SKM-1 treated with dmso at 0.1 percent for 144 hours (cell line): ENCODE data around the gene UBD.
A peak's percentile ranks its signal among the peaks of the same experiment; 100 is the strongest.

ENCODE experiments used
- DNase-seq: peaks from one replicate; lab custom pipeline; 2025; ENCODE audit not compliant: unreplicated experiment; lab: John Stamatoyannopoulos, UW

Gene UBD

DNA sequence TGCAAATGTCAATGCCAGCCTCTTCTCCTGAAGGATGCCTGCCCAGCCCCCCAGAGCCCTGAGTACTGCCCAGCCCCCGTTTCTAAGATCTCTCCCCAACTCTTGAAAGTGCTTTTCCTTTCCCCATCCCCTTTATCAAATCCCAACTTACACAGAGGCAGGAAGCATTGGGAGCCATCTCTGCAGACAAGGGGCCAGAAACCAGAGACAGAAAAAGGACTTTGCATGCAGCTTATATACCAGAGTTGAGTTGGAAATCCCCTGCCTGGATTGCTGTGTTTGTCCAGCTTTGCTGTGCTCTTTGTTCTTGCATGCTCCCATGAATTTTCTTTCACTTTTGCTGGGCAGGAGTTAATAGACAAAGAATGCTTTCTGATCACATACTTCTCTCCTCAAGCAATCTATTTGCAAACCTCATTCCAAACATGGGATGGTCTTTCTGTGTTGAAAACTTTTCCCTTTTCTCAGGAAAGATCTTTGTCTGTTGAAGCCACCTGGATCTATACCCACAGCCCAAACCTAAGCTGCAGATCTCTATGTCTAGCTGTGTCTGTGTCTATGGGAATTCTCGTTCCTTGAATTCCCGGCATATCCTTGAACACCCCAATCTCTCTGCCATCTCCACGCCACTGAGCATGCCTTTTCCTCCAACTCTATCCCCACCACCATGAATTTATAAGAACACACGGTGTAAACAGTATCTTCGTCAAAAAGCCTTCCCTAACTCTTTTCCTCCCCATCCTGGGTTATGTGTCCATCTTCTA lies at the start of gene UBD:
TSS of gene UBD (minus strand) at position 209 of the 764 bp plus-strand sequence. CDS start at position 178, 31 bp downstream.
- no peak for DNase-seq

DNA sequence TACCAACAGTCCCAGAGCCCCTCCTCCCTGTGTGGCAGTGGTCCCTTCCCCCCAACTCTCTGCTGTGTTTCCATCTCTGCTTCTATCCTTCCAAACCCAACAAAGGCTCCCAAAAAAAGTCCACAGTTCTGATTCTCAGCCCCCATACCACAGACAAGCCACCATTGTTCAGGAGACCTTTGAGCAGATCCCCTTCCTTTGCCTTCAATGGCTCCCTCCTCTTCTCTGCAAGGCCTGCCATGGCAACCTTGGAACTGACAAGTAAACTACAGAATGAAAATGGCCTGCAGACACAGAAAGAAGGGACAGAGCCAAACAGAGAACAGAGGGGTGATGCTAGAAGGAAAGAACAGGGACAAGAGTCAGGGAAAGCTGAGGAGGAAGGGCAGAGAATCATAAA lies 48.6 kb upstream of the UBD start:
- DNase-seq, result no peak

DNA sequence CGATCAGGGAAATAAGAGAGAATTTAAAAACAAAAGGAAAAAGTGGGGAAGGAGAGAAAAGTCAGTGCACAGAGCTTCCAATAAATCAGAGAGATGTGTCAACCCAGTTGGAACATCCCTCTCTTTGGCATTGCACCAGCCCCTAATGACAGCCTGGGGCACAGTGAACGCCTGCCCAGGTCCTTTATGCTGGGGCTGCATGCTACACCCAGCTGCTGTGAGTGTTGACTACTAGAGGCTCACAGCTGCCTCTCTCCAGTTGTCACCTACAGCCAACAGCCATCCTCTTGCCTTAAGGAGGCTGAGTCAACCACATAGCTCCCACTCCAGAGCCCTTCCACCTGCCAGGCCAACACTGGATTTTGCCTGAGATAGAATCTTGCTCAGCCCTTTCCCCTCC lies 44.4 kb upstream of the UBD start:
- DNase-seq, result no peak

DNA sequence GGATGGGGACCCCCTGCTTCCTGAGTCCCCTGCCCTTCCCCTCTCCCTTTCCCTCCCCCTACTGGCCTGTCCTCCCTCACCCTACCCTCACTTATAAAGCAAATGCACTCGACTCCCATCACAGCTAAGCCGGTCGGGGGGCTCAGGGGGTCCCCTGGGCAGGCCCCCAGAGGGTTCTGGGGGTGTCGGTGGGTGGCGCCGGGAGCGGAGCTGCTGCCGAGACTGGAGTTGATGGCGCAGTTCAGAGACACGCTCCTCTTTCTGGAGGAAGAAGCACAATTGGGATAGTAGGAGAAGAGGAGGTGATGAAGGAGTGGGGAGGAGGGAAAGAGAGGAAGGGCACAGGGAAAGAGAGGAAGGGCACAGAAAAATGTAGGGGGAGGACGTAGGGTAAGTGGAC lies 43.9 kb upstream of the UBD start:
- no peak for DNase-seq

DNA sequence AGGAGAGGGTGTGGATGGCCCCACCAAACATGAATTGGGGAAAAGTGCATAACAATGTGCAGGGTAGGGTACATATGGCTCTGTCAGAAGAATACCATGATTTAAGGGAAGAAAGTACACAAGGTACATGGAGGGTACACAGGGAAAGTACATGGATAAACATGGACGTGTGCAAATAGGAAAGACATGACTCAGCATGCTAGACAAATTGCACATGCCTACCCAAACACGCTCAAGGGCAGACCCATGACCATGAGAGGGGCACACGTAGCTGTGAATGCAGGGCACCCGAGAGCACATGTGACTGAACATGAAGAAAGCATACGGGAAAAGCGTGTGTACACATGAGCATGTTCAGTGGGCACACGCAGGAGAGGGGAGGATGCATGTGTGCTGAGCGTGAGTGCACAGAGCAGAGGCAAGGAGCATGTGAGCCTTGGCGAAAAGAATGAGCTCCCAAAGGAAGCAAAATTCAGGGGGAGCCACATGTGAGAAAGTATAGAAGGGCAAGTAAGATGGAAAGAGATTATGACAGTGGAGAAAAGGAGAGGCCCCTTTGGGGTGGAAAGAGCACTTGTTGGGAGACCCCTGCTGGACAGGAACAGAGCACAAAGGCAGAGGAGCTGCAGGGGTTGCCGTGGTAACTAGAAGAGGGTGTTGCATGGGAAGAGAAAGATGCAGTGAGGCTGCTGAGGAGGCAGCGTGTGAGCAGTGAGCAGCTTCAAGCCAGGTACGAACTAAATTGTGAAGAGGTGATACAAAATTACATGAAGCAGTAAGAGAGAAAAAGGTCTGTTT lies 43.2 kb upstream of the UBD start:
- DNase-seq, result peak; percentile 28

DNA sequence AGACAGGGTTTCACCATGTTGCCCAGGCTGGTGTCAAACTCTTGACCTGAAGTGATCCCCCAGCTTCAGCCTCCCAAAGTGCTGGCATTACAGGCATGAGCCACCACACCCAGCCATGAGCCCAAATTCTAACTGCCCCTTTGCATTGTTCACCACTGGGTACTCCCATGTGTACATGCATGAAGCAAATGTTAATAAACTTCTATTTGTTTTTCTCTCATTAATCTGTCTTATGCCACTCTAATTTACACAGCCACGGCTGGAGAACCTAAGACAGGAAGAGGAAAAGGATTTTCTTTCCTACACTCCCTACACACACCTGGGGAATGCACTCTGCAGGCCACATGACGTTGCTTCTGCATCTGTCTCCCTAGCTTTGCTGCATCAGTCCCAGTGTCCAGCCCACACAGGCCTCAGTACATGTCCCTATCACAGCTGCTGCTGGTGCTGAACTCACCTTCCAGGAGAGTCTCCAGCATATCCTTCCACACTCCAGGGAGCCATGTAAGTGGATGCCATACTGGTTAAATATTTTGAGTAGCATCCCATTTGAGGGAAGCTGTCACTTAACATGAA lies 38.7 kb upstream of the UBD start:
- DNase-seq, result no peak

DNA sequence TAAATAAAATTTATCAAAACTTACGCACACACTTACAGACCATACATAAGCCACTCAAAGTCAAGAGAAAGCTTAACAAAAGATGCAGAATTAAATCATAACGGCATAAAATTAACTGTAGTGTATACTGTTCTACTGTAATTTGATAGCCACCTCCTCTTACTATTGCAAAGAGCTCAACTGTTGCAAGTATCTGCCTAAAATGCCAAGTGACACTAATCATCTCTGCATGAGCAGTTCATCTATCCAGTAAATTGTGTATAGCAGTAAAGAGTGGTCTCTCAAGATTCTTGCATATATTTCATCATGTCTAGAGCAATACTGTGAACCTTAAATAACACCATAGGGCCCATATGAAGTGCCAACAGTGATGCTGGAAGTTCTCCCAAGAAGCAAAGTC lies 37.7 kb upstream of the UBD start:
- no peak for DNase-seq

DNA sequence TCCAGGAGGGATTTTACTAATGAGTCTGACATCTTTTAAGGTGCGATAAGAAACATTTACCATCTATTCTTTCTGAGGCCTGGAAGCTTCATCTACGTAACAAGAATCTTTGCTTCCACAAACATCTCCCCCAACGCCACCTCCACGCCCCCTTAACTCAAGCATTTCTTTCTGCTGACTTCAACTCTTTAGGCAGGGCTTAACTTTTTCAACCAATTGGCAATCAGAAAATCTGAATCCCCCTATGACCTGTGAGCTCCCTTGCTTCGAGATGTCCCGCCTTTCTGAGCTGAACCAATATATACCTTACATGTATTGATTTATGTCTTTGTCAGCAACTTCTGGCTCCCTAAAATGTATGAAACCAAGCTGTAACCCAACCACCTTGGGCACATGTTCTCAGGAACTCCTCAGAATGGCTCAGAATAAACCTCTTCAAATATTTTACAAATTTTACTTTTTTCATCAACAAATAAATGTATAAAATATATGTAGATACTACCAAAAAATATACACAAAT lies 36.9 kb upstream of the UBD start:
- DNase-seq, result no peak

DNA sequence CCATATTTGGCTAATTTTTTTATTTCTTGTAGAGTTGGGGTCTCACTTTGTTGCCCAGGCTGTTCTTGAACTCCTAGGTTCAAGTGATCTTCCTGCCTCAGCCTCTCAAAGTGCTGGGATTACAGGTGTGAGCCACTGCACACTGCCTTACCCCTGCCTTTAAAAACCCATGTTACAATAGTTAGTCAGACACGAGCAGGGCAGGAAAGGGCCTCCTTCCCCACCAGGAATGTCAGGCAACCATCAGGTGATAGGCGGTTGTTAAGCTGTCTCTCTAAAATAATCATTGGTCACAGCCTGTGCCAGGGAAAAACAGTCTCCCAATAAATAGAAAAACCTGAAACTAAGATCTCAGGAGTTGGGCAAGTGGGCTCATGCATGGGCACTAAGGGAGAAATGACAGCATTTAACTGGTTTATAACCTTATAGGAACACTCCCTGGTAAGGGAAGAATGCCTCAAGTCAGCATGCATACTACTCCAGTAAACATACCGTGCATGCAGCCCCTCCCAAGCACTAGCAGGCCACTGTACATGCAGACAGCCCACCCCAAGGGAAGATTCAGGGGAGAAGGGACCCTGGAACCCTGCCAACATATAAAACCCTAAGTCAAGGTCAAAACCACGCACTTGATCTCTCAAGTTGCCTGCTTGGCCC lies 33.8 kb upstream of the UBD start:
- DNase-seq, result no peak

DNA sequence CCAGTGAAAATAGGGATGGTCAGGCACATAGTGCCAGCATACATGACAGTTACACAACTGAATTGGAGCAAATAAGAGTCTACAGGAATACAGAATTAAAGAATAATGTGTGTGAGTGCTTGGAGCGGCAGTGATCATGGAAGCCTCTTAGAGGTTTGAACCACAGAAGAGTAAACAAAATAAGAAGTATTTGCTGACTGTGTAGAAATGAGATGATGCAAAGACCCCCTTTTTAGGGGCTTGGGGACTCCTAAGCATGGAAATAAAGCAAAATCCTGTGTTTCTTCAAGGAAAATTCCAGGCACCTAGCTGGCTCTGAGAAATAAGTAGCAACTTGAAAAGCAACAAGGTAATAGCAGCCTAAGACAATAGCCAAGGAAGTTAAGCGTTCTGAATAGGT lies 32.1 kb upstream of the UBD start:
- DNase-seq, result no peak

DNA sequence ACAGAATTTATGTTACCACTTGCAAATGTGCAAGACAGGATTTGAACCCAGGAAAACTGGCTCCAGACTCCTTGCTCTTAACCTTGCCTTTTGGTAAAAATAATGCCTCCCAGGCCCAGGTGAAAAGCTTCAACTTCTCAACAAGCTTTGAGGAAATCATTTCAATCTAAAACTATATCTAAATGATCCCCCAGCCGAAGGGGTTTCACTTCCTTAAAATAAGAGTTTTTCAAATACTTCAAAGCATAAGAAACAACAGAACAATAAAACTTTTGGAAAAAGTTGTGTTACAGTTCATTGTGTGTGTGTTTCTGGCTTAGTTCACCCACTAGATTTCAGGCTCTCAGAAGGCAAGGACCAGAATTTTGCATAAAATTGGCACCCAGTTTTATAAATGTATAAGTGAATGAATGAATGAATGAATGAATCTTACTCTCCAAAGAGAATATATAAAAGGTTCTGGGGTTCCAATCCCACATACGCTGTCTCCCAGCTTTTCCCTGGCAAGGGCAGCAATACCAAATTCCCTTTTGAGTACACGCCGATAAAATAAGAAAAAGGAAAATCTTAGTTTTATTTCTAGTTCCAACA lies 30.8 kb upstream of the UBD start:
- no peak for DNase-seq

DNA sequence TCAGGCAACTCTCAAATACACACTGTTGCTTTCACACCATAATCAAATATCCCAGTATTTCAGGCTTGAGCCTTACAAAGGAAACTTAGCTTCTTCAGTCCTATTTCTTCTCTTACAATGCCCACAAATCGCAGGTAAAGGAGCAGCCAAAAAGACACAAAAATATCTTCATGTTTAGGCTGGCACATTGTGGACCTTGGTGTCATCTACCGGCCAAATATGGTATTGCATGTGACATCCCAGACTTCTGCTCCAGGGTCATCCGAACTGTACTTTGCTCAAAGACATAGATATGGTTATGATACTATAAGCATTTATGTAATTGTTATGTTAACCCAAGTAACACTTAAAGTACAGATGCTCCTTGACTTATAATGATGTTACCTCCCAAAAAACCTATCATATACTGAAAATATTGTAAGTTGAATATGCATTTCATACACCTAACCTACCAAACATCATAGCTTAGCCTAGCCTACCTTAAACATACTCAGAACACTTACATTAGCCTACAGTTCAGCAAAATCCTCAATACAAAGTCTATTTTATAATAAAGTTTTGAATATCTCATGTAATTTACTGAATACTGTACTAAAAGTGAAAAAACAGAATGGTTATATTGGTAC lies 30.0 kb upstream of the UBD start:
- peak; percentile 41 for DNase-seq

DNA sequence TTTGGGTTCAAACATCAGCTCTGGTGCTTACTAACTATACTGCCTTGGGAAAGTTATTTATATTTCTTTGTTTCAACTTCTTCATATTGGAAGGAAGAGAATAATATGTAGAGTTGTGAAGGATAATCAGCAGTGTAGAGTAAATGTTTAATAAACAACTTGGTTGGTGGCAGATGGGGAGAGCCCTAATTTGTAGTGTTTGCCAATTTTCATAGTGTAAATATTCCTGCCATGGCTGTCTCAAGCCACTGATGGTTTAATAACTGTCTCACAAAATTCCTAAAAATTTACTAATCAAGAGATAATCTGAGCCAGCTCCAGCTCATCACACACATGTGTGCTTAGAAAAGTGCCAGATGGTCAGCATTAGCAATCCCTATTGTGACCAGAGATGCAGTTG lies 25.3 kb upstream of the UBD start, which contains the start of gene OR2H2:
TSS of gene OR2H2 (plus strand) at position 301 of the 400 bp plus-strand sequence. CDS start 2,824 bp downstream, outside the sequence.
- no peak for DNase-seq

DNA sequence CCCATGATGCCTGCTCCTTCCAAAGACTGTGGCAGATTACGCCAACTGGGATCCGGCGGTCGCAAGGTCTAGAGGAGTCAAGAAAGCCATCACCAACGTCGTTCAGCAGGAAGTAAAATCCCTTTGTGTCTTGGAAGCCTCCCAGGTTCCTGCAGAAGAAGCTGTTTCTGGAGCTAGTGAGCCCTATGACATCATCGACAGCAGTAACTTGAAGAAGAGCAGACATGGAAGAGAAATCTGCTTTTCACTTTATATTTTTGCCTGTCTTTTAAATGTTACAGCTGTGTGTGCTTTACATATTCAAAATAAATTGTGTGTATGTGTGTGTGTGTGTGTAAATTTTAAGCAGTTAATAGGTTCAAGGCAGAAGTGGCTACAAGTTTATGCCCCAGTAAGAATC lies 18.0 kb upstream of the UBD start:
- no peak for DNase-seq

DNA sequence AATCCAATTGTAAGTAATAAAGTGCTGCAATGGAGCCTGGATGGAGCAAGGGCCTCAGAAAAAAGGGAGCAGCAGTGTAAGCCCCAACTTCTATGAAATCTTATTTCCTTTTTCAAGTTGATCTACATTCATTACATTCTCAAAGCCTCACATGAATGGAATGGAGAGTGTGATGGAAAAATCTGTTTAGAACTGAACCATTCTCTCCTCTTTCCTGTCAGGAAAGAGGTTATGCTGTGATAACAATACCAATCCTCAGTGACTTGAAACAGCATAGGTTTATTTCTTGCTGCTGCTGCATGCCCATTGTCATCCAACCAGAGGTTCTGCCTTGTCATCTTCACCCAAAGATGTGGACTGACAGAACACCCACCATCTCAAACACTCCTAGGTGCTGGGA lies 16.5 kb upstream of the UBD start:
- no peak for DNase-seq

DNA sequence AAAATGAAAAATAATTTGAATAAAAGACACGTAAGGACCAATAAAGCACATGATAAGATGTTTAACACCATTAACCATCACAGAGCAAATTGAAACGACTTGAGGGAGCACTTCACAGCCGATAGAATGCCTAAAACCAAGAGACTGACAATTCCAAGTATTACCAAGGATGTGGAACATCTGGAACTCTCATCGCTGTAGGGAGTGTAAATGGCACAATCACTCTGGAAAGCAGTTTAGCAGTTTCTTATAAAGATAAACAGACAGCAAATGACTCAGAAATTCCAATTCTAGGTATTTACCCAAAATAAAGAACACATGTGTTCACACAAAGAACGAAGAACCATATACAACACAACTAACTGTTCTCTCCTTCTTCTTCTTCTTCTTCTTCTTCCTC lies 8.5 kb upstream of the UBD start:
- no peak for DNase-seq

DNA sequence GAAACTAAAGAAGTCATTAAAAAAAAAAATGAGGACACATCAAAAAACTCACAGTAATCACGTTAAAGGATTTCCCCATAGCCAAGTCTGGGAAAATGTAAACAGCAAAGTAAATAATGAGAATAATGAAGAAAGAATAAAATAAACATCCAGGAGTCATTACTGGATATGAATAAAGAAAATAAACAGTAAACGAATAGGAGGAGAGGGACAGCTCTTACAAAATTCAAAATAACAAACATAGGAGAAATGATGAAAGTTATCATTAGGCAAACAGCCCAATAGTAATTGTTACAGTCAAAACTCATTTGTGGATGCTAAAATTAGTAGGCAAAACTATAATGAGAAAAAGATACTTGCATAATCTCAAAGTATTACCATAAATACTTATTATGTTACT lies 8.0 kb upstream of the UBD start:
- no peak for DNase-seq

DNA sequence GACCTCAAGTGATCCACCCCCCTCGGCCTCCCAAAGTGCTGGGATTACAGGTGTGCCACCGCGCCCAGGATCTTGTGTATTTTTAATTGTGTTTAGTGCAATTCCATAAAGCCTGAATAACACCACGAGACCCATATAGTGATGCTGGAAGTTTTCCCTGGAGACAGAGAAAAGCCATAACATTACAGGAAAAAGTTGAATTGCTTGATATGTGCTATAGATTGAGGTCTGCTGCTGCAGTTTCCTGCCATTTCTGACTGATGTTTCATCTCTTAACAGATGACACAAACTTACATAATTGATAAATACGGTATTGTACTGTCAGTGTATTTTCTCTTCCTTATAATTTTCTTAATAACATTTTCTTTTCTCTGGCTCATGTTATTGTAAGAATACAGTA lies 7.3 kb upstream of the UBD start:
- DNase-seq, result no peak

DNA sequence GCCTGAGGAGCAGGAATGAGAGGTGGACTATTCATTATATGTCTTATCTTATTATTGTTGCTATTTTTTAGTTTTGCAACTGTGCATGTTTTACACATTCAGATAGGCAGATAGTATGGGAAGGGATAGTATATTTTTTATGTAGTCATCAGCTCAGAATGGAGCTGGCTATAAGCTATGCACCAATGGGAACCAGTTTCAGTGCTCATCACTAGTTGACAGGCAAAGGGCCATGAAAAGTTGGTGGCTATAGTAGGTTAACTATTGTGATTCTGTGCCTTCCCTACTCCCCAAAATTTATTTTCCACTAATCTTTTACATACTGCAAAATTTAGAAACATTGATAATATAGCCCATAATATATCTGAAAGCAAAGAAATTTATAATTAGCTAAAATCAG lies 5.3 kb upstream of the UBD start:
- DNase-seq, result no peak

DNA sequence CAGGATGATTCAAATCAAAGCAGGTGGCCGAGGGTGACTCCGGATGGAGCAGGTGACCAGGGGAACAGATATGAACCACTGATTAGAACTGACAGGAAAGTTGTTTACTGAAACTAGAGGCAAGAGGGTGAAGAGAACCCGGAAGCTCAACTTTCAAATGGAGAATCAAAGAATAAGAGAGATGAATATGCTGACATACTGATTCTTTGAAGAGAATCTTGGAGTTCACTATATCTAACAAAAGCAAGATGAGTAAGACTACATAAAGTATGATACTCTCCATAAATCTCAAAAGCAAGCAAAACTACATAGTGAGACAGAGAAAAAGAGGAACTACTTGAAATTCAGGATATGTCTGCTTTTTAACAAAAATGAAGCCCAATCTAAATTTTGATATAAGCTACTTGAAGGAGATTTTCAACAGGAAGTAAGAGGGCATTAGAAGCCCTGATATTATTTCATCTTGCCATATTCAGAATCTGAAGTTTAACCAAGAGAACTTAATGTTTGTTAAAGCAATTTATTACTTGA lies 4.0 kb upstream of the UBD start:
- DNase-seq, result no peak
